LNCaP clone FGC (cell line): ENCODE measurements around the gene PPP3CA.

Experiments used
- DNase-seq: peaks from one replicate; pipeline ENCODE4 v3.0.0-alpha.2; 2011; ENCODE audit warnings: low read depth
- H3K4me3 ChIP-seq: 2 replicates; pipeline ENCODE4 v1.5.1; 2011; ENCODE audit warnings: mild to moderate bottlenecking, low read depth, low read length, control low read depth
- TF ChIP-seq, protein P1 (sequence below): IDR thresholded peaks from 2 replicates; pipeline ENCODE4 v1.5.1; 2012; ENCODE audit warnings: mild to moderate bottlenecking; ENCODE audit not compliant: control insufficient read depth, insufficient read depth; ENCODE audit errors: extremely low read depth

PPP3CA gene

GRCh38 chr4:100989401-100989800 is 357.9 kb downstream of the PPP3CA start:
- H3K4me3 ChIP-seq = no peak overlapping the region
- DNase-seq = no peak
- TF ChIP-seq, protein P1, sequence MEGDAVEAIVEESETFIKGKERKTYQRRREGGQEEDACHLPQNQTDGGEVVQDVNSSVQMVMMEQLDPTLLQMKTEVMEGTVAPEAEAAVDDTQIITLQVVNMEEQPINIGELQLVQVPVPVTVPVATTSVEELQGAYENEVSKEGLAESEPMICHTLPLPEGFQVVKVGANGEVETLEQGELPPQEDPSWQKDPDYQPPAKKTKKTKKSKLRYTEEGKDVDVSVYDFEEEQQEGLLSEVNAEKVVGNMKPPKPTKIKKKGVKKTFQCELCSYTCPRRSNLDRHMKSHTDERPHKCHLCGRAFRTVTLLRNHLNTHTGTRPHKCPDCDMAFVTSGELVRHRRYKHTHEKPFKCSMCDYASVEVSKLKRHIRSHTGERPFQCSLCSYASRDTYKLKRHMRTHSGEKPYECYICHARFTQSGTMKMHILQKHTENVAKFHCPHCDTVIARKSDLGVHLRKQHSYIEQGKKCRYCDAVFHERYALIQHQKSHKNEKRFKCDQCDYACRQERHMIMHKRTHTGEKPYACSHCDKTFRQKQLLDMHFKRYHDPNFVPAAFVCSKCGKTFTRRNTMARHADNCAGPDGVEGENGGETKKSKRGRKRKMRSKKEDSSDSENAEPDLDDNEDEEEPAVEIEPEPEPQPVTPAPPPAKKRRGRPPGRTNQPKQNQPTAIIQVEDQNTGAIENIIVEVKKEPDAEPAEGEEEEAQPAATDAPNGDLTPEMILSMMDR = no peak

- TF ChIP-seq, protein P1 = no peak
- H3K4me3 ChIP-seq = no peak overlapping the region
- no peak for DNase-seq
Observed at GRCh38 chr4:100988876-100989275, 358.4 kb downstream of the PPP3CA start.

- no peak for DNase-seq
- TF ChIP-seq, protein P1 = no peak
- no peak overlapping the region for H3K4me3 ChIP-seq
Observed at GRCh38 chr4:100986360-100986868, 360.9 kb downstream of the PPP3CA start.

DNA sequence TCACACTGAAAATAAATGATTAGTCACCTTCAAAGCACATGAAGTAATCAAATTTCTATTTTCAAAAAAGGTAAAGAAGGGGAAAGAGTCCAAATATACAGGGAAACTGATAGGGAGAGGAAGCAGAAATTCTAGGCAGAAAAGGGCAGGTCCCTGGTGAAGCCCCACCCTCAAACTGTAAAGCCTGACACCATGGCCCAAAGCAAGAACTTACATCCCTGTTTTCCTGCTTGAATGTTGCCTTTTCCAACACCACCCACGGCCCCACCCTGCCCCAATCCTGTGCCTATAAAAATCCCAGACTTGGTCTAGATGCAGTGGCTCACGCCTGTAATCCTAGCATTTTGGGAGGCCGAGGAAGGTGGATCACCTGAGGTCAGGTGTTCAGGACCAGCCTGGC is 361.8 kb downstream of the PPP3CA start:
- H3K4me3 ChIP-seq = no peak overlapping the region
- TF ChIP-seq, protein P1 = no peak
- no peak for DNase-seq

DNA sequence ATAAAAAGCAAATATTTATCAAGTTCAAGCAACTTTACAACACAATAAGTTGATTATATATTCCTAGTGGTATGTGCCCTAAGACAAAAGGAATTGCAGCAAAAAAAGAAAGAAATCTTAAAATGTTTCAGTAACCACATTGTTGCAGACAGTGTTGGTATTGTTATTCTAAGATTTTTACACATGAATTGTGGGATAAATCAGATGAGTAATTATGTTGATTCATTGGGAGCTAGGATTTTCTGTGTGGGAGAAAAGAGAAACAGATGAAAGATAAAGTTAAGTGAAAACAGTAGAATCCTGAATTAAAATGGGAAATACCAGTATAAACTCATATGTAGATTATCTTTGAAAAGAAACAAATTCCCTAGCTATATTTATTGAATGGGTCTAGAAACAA is 362.4 kb downstream of the PPP3CA start:
- TF ChIP-seq, protein P1 = no peak
- H3K4me3 ChIP-seq = no peak overlapping the region
- DNase-seq = no peak

DNA sequence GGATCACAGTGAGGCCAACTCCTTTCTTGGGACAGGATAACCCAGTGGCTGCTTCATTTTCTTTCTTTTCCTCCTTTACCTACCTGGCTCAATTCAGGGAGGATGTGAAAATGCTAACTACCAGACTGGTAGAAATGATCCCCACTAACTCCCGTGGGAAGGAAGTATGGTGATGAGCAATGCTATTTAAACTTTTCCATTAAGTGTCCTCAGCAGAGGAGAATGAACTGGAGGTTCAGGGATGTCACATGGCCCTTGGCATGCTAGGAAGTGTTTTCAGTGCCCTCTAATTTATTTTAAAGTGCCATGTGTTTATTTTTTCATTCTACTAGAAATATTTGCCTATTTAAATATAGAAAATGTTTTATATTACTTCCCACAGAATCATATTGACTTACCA is 363.9 kb downstream of the PPP3CA start:
- DNase-seq = no peak

DNA sequence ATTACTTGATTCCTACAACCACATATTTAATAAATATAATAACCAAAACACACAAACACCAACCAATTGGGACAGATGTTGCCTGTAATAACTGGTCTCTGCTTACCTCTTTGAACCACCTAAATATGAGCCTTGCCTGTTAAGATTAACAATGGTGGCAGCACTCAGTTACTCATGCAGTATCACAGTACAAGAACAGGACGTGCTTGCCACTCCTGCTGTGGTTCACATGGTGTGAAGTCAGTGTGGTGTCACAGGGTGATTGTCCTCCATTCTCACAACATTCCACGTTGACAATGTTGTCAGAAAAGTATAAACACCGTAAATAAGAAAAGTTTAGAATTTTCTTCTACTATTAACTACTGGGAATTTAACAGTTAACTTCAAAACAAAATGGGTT is 365.0 kb downstream of the PPP3CA start:
- TF ChIP-seq, protein P1 = no peak
- DNase-seq = no peak
- no peak overlapping the region for H3K4me3 ChIP-seq

More for the DNA sequence above, 363.9 kb downstream of the PPP3CA start:
- TF ChIP-seq, protein P1 = no peak
- no peak overlapping the region for H3K4me3 ChIP-seq
